HepG2 (cell line): ENCODE results near the gene RGPD6. TPM values are rescaled to one million over a fixed set of nuclear protein-coding genes. Genes with fewer than 3 reads are reported as not detected.
"Not testable (repeated sequence)": the region's sequence is repeated elsewhere in the genome, so short reads cannot be mapped to it uniquely, and the experiment has no call there.

ENCODE experiments used
- ATAC-seq: fragments of 200-7000 bp; cut with Tn5 transposase; 3 replicates; pipeline ENCODE4 v1.9.1; 2020; ENCODE audit warnings: mild to moderate bottlenecking, moderate library complexity
- BruUV-seq: library from RNA; stranded (reverse); fragments of 400-500 nt; replicated peaks from 2 replicates; lab custom pipeline; 2021; lab: Mats Ljungman, UMichigan
- CTCF ChIA-PET: fragments of 300-600 bp; formaldehyde crosslinking; extraction: SDS; loops from one replicate; lab custom pipeline; 2021; ENCODE audit warnings: low total read pairs, inconsistent platforms, low intra/inter-chr PET ratio; lab: Yijun Ruan, JAX
- POLR2A ChIA-PET: fragments of 350-600 bp; sonication (Branson Sonifier 250); formaldehyde crosslinking; loops from one replicate; lab custom pipeline; 2020; ENCODE audit warnings: antibody characterized with exemption, inconsistent platforms; lab: Yijun Ruan, JAX
- DNase-seq: peaks from one replicate; pipeline ENCODE4 v3.0.0-alpha.2; 2015; ENCODE audit warnings: low spot score
- FAIRE-seq: peaks from 3 replicates; lab custom pipeline; 2011; peaks lifted over from hg19 to GRCh38; lab: Jason Lieb, UNC
- H2AFZ ChIP-seq: one replicate; pipeline ENCODE4 v1.6.1; 2011; ENCODE audit warnings: low read length, inconsistent platforms
- H3K27ac ChIP-seq: fragments of 300-600 bp; 3 replicates; pipeline ENCODE4 v1.8.0; 2011; ENCODE audit warnings: mixed run types, mild to moderate bottlenecking, mixed read lengths, low read length, inconsistent platforms; ENCODE audit not compliant: insufficient read depth; ENCODE audit errors: extremely low read length
- H3K27me3 ChIP-seq, 2 experiments: fragments of 200-600 bp in 1 of 2; 2 replicates in 1 of 2; 3 replicates in 1 of 2; pipeline versions ENCODE4 v1.6.0 to v1.8.0; 2011; ENCODE audit warnings: low read length in 2 of 2, mild to moderate bottlenecking in 2 of 2, moderate library complexity in 2 of 2, inconsistent platforms in 1 of 2; ENCODE audit not compliant: insufficient read depth in 2 of 2, control insufficient read depth in 1 of 2
- H3K36me3 ChIP-seq, 2 experiments: fragments of 200-600 bp in 1 of 2; replicated peaks in 1 of 2; 2 replicates in 1 of 2; 3 replicates in 1 of 2; pipeline versions ENCODE4 v1.5.1 to v1.8.0; 2011; ENCODE audit warnings: low read length in 2 of 2, inconsistent platforms in 1 of 2; ENCODE audit not compliant: insufficient read depth in 2 of 2, control insufficient read depth in 1 of 2
- H3K4me1 ChIP-seq: 2 replicates; pipeline ENCODE4 v1.5.1; 2012; ENCODE audit warnings: low read length, inconsistent platforms; ENCODE audit not compliant: insufficient read depth
- H3K4me2 ChIP-seq: 2 replicates; pipeline ENCODE4 v1.6.0; 2011; ENCODE audit warnings: low read depth, low read length, inconsistent platforms
- H3K4me3 ChIP-seq, 3 experiments: fragments of 200-600 bp in 1 of 3; sonication (generic), shearing (Covaris generic) in 1 of 3; replicated peaks in 1 of 3; 2 replicates each; pipeline ENCODE4 v1.5.1; 2011 to 2016; ENCODE audit warnings: low read length in 3 of 3, inconsistent platforms in 2 of 3, low read depth in 2 of 3, mild to moderate bottlenecking in 2 of 3, control low read depth in 1 of 3, mixed read lengths in 1 of 3; ENCODE audit not compliant: insufficient read depth in 1 of 3
- H3K79me2 ChIP-seq: one replicate; pipeline ENCODE4 v1.6.1; 2011; ENCODE audit warnings: low read length, inconsistent platforms; ENCODE audit not compliant: insufficient read depth
- H3K9ac ChIP-seq: 2 replicates; pipeline ENCODE4 v1.6.0; 2011; ENCODE audit warnings: mild to moderate bottlenecking, low read depth, low read length, inconsistent platforms; ENCODE audit not compliant: insufficient read depth
- H3K9me3 ChIP-seq: 2 replicates; pipeline ENCODE4 v1.5.1; 2012; ENCODE audit warnings: mild to moderate bottlenecking, low read length
- H4K20me1 ChIP-seq: 2 replicates; pipeline ENCODE4 v1.6.0; 2011; ENCODE audit warnings: inconsistent platforms, mild to moderate bottlenecking, low read length, moderate library complexity; ENCODE audit not compliant: insufficient read depth
- WGBS: methylation state at CpG from one replicate; pipeline ENCODE4 v1.1.6; 2017; ENCODE audit warnings: low lambda C conversion rate; 5-methylcytosine and 5-hydroxymethylcytosine counted together
- in situ Hi-C: cut with HindIII; loops from 2 replicates; pipeline ENCODE4 v1.10.0; 2017; ENCODE audit warnings: low pct_unique_long_range_greater_than_20kb; ENCODE audit not compliant: extremely low pct_ligation_motif_present
- intact Hi-C: fragments of 100-400 bp; cut with micrococcal nuclease; formaldehyde crosslinking; loops from one replicate; pipeline ENCODE4 v1.10.0; 2022; ENCODE audit not compliant: unreplicated experiment
- polyA plus RNA-seq, 8 experiments: library from polyadenylated mRNA; depleted of rRNA in 3 of 8; stranded (reverse) in 7 of 8; unstranded in 1 of 8; fragments of >200 nt; fragmentation: Illumina TruSeq in 4 of 8; extraction: Trizol in 4 of 8; gene quantifications; 2 replicates each; pipeline versions ENCODE4 v1.2.1 to v1.2.3, GENCODE V29; 2011 to 2016; ENCODE audit warnings: low read depth in 4 of 8, missing spikeins in 1 of 8, mixed read lengths in 1 of 8; ENCODE audit not compliant: insufficient read depth in 1 of 8
- total RNA-seq, 5 experiments: library from RNA; depleted of rRNA; stranded (reverse); fragments of >200 nt; fragmentation: Illumina TruSeq; extraction: Trizol; gene quantifications; 2 replicates each; pipeline ENCODE4 v1.2.3, GENCODE V29; 2016; ENCODE audit warnings: low read depth in 1 of 5

Gene RGPD6
- total and polyA plus RNA-seq, 2 of the 13 experiments (the other 11 are each of a cell fraction or from before 2014, with no cell fraction given) = 12.0 to 28.4 TPM

DNA sequence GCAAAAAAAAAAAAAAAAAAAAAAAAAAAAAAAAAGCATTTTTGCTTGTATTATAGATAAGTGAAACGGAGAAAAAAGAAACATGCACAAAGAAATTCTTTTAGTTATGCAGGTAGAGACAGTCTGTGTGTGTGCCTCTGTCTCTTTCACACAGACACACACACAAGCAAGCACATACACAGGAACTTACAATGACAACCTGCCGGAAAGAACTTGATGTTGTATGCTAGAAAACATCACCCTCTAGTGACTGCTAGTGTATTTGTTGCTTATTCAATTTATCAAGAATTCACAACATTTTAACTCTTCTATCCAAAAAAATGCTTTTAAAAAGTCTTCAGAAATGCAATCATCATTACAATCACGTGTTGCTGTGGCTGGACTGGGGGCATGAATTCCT, 95.8 kb downstream of the RGPD6 start:
- H3K27me3 ChIP-seq, H4K20me1 ChIP-seq, H3K36me3 ChIP-seq, DNase-seq, FAIRE-seq, BruUV-seq, H2AFZ ChIP-seq, intact Hi-C loops, CTCF ChIA-PET, H3K9ac ChIP-seq, H3K4me3 ChIP-seq, POLR2A ChIA-PET, in situ Hi-C loops, H3K79me2 ChIP-seq, H3K9me3 ChIP-seq, H3K4me2 ChIP-seq, H3K27ac ChIP-seq, H3K4me1 ChIP-seq: not testable (repeated sequence)
- ATAC-seq = peak; percentile 74
- no CpG with 5 or more reads among the region's 3 CpGs for WGBS

GRCh38 chr2:110480084-110480483, 96.9 kb downstream of the RGPD6 start:
- DNase-seq, CTCF ChIA-PET, H3K4me2 ChIP-seq, FAIRE-seq, intact Hi-C loops, H3K79me2 ChIP-seq, H3K36me3 ChIP-seq, H3K27ac ChIP-seq, H2AFZ ChIP-seq, H3K4me3 ChIP-seq, H3K9ac ChIP-seq, H3K9me3 ChIP-seq, H3K4me1 ChIP-seq, H3K27me3 ChIP-seq, BruUV-seq, ATAC-seq, POLR2A ChIA-PET, H4K20me1 ChIP-seq, in situ Hi-C loops: not testable (repeated sequence)
- WGBS = no CpG with 5 or more reads among the region's 4 CpGs

- in situ Hi-C loops, BruUV-seq: not testable (repeated sequence)
- no CpG with 5 or more reads among the region's 7 CpGs for WGBS
Measured at GRCh38 chr2:110477370-110477769, 99.7 kb downstream of the RGPD6 start.

GRCh38 chr2:110476952-110477351, 100.1 kb downstream of the RGPD6 start:
- H3K27me3 ChIP-seq, H3K27ac ChIP-seq, H3K4me1 ChIP-seq, in situ Hi-C loops, H2AFZ ChIP-seq, CTCF ChIA-PET, intact Hi-C loops, H3K36me3 ChIP-seq, H3K9me3 ChIP-seq, H3K9ac ChIP-seq, FAIRE-seq, H3K79me2 ChIP-seq, H3K4me3 ChIP-seq, DNase-seq, H3K4me2 ChIP-seq, BruUV-seq, POLR2A ChIA-PET, H4K20me1 ChIP-seq: not testable (repeated sequence)
- WGBS = no CpG with 5 or more reads among the region's 6 CpGs
- ATAC-seq = peak; percentile 33; the same call in 2 of the 3 replicates

More at GRCh38 chr2:110477370-110477769, 99.7 kb downstream of the RGPD6 start:
- ATAC-seq = 0 out of 3 replicates have a peak, but pooled peaks have one; percentile 25
- DNase-seq, FAIRE-seq, H3K27ac ChIP-seq, H3K4me3 ChIP-seq, H2AFZ ChIP-seq, CTCF ChIA-PET, H3K9me3 ChIP-seq, H3K27me3 ChIP-seq, POLR2A ChIA-PET, intact Hi-C loops, H3K4me2 ChIP-seq, H3K9ac ChIP-seq, H4K20me1 ChIP-seq, H3K36me3 ChIP-seq, H3K4me1 ChIP-seq, H3K79me2 ChIP-seq: not testable (repeated sequence)
